Measurements from ENCODE around the gene MALRD1. TPM values are rescaled to one million over a fixed set of nuclear protein-coding genes. Genes with fewer than 3 reads are reported as not detected.

MALRD1 gene
- total RNA-seq, 1 donor from 2014 or later: 0.11 TPM

GRCh38 chr10:19098803-19099202 is 50.2 kb downstream of the MALRD1 start:
- no peak for DNase-seq (ENCODE audit: low spot score)
- Histone ChIP-seq H3K4me3 (no peak overlapping the region), H3K27me3 (no peaks in the 10 kb centered on the region), H3K4me1 (peaks cover 27% of the 10 kb centered on the region), H3F3A (ENCODE audit: low read depth) (peaks cover 12% of the 10 kb centered on the region), H3K4me2 (no peak overlapping the region), H4K20me1 (ENCODE audit: low read depth) (no peaks in the 10 kb centered on the region), H3K36me3 (no peaks in the 10 kb centered on the region), H3K27ac (no peak overlapping the region), H3K9me3 (ENCODE audit: low read depth) (peaks cover 3% of the 10 kb centered on the region), H2AFZ (replicated peaks) (no peak overlapping the region), H3K79me2 (ENCODE audit: low read depth) (no peaks in the 10 kb centered on the region), H3K9ac (no peak overlapping the region)
- no peak overlapping the region for H3K4me3 Mint-ChIP-seq
- H3K36me3 Mint-ChIP-seq: peaks cover 2% of the 10 kb centered on the region
- peaks cover 2% of the 10 kb centered on the region for H3K9me3 Mint-ChIP-seq
- no peak for TF ChIP-seq EZH2phosphoT487 (IDR thresholded peaks at IDR 0.05)
- TF ChIP-seq EZH2 (IDR thresholded peaks at IDR 0.05): no peak
- no peak for TF ChIP-seq CTCF (IDR thresholded peaks at IDR 0.05)
- H3K27ac Mint-ChIP-seq: no peak overlapping the region
- peaks cover 30% of the 10 kb centered on the region for H3K4me1 Mint-ChIP-seq
- H3K27me3 Mint-ChIP-seq (ENCODE audit: insufficient read depth, low read depth): no peaks in the 10 kb centered on the region

- Histone ChIP-seq H2AFZ (replicated peaks) (no peak overlapping the region), H3K4me2 (no peak overlapping the region), H4K20me1 (ENCODE audit: low read depth) (no peaks in the 10 kb centered on the region), H3K4me3 (no peak overlapping the region), H3K27ac (no peak overlapping the region), H3K27me3 (no peaks in the 10 kb centered on the region), H3K79me2 (ENCODE audit: low read depth) (no peaks in the 10 kb centered on the region), H3K36me3 (no peaks in the 10 kb centered on the region), H3F3A (ENCODE audit: low read depth) (no peaks in the 10 kb centered on the region), H3K9me3 (ENCODE audit: low read depth) (peaks cover 8% of the 10 kb centered on the region), H3K4me1 (no peaks in the 10 kb centered on the region), H3K9ac (no peak overlapping the region)
- Mint-ChIP-seq H3K9me3 (peaks cover 20% of the 10 kb centered on the region), H3K27me3 (ENCODE audit: insufficient read depth, low read depth) (no peaks in the 10 kb centered on the region), H3K36me3 (no peaks in the 10 kb centered on the region), H3K4me1 (no peaks in the 10 kb centered on the region), H3K4me3 (no peak overlapping the region), H3K27ac (no peak overlapping the region)
- TF ChIP-seq EZH2phosphoT487 (IDR thresholded peaks at IDR 0.05): no peak
- TF ChIP-seq EZH2 (IDR thresholded peaks at IDR 0.05): no peak
- no peak for TF ChIP-seq CTCF (IDR thresholded peaks at IDR 0.05)
- no peak for DNase-seq (ENCODE audit: low spot score)
Measured at GRCh38 chr10:19107406-19107805, 58.8 kb downstream of the MALRD1 start.

GRCh38 chr10:19111501-19112267 is 63.1 kb downstream of the MALRD1 start:
- Histone ChIP-seq H2AFZ (replicated peaks) (no peak overlapping the region), H3K27ac (no peak overlapping the region), H3K4me1 (no peaks in the 10 kb centered on the region), H3K36me3 (no peaks in the 10 kb centered on the region), H3K9me3 (ENCODE audit: low read depth) (peaks cover 4% of the 10 kb centered on the region), H3K9ac (no peak overlapping the region), H3F3A (ENCODE audit: low read depth) (no peaks in the 10 kb centered on the region), H3K4me3 (no peak overlapping the region), H3K27me3 (no peaks in the 10 kb centered on the region), H3K79me2 (ENCODE audit: low read depth) (no peaks in the 10 kb centered on the region), H3K4me2 (no peak overlapping the region), H4K20me1 (ENCODE audit: low read depth) (no peaks in the 10 kb centered on the region)
- DNase-seq (ENCODE audit: low spot score): no peak
- Mint-ChIP-seq H3K27ac (no peak overlapping the region), H3K27me3 (ENCODE audit: insufficient read depth, low read depth) (no peaks in the 10 kb centered on the region), H3K9me3 (peaks cover 18% of the 10 kb centered on the region), H3K36me3 (no peaks in the 10 kb centered on the region), H3K4me1 (no peaks in the 10 kb centered on the region), H3K4me3 (no peak overlapping the region)
- no peak for TF ChIP-seq EZH2 (IDR thresholded peaks at IDR 0.05)
- no peak for TF ChIP-seq CTCF (IDR thresholded peaks at IDR 0.05)
- no peak for TF ChIP-seq EZH2phosphoT487 (IDR thresholded peaks at IDR 0.05)

Data from neural progenitor cell (in vitro differentiated cells).